A549 (cell line): ENCODE data around the gene UBA52. TPM values are rescaled to one million over a fixed set of nuclear protein-coding genes. Genes with fewer than 3 reads are reported as not detected.

Source experiments
- ATAC-seq, 2 experiments: fragments of 200-7000 bp in 1 of 2; fragments of >200 bp in 1 of 2; cut with Nextera tagmentation in 1 of 2; cut with Tn5 transposase in 1 of 2; 3 replicates each; pipeline versions ENCODE4 v1.8.0 to v1.9.1; 2018 to 2020; ENCODE audit warnings: mild to moderate bottlenecking in 1 of 2, moderate library complexity in 1 of 2
- CTCF ChIA-PET: fragments of 300-600 bp; sonication (Branson Sonifier 250); formaldehyde crosslinking; extraction: SDS; loops from one replicate; lab custom pipeline; 2021; ENCODE audit warnings: antibody characterized with exemption, inconsistent platforms; lab: Yijun Ruan, JAX
- POLR2A ChIA-PET: fragments of 350-600 bp; formaldehyde crosslinking; extraction: SDS; loops from one replicate; lab custom pipeline; 2021; ENCODE audit warnings: antibody characterized with exemption, inconsistent platforms; lab: Yijun Ruan, JAX
- DNase-seq, 2 experiments: peaks; one replicate each; pipeline versions ENCODE4 v3.0.0 to v3.0.0-alpha.2; 2011 to 2016; ENCODE audit warnings: low read depth in 1 of 2, low spot score in 1 of 2
- FAIRE-seq: peaks from 2 replicates; lab custom pipeline; 2011; peaks lifted over from hg19 to GRCh38; lab: Jason Lieb, UNC
- H3K27ac ChIP-seq, 2 experiments: fragments of >200 bp; sonication (Bioruptor Twin); formaldehyde crosslinking; 3 replicates each; pipeline ENCODE4 v1.5.1; 2016 to 2017
- H3K4me1 ChIP-seq: fragments of >200 bp; sonication (Bioruptor Twin); formaldehyde crosslinking; 3 replicates; pipeline ENCODE4 v1.6.1; 2016
- H3K4me2 ChIP-seq: fragments of >200 bp; sonication (Bioruptor Twin); formaldehyde crosslinking; 3 replicates; pipeline ENCODE4 v1.6.1; 2016
- H3K4me3 ChIP-seq: fragments of >200 bp; sonication (Bioruptor Twin); formaldehyde crosslinking; 3 replicates; pipeline ENCODE4 v1.5.1; 2016
- H3K9me3 ChIP-seq: fragments of >200 bp; sonication (Bioruptor Twin); formaldehyde crosslinking; 3 replicates; pipeline ENCODE4 v1.6.1; 2016
- BHLHE40 ChIP-seq: IDR thresholded peaks from 2 replicates; pipeline ENCODE4 v1.6.1; 2012; ENCODE audit warnings: low read depth, low read length, inconsistent platforms
- CHD2 ChIP-seq: fragments of 150-350 bp; IDR thresholded peaks from 2 replicates; pipeline ENCODE4 v1.6.1; 2014; ENCODE audit warnings: low read length; ENCODE audit not compliant: partially characterized antibody
- CHD4 ChIP-seq: fragments of 200-600 bp; sonication (generic); IDR thresholded peaks from 2 replicates; pipeline ENCODE4 v1.6.1; 2016; ENCODE audit warnings: antibody characterized with exemption, mild to moderate bottlenecking, borderline replicate concordance
- CTCF ChIP-seq: fragments of >200 bp; sonication (Bioruptor Twin); formaldehyde crosslinking; IDR thresholded peaks from 3 replicates; pipeline ENCODE4 v1.5.1; 2016
- E2F6 ChIP-seq: IDR thresholded peaks from 2 replicates; pipeline ENCODE4 v1.6.1; 2012; ENCODE audit warnings: low read depth, borderline replicate concordance
- EHF ChIP-seq: fragments of 250-450 bp; sonication (Bioruptor Pico); IDR thresholded peaks from 2 replicates; pipeline ENCODE4 v1.5.0; 2020; ENCODE audit warnings: mild to moderate bottlenecking
- EHMT2 ChIP-seq: fragments of 200-600 bp; sonication (generic); IDR thresholded peaks from 2 replicates; pipeline ENCODE4 v1.6.1; 2016; ENCODE audit warnings: antibody characterized with exemption, low read depth, mild to moderate bottlenecking, moderate library complexity
- ESRRA ChIP-seq: fragments of 150-350 bp; IDR thresholded peaks from 2 replicates; pipeline ENCODE4 v1.6.1; 2014; ENCODE audit warnings: mild to moderate bottlenecking, low read length, borderline replicate concordance
- FOSB ChIP-seq: fragments of 250-450 bp; sonication (Bioruptor Pico); IDR thresholded peaks from 2 replicates; pipeline ENCODE4 v1.5.0; 2020; ENCODE audit warnings: mild to moderate bottlenecking, moderate library complexity
- FOSL2 ChIP-seq, 2 experiments: fragments of 450-650 bp in 1 of 2; fragments of >200 bp in 1 of 2; sonication (Bioruptor Twin) in 1 of 2; formaldehyde crosslinking; IDR thresholded peaks; 2 replicates each; pipeline versions ENCODE4 v1.5.0 to v1.6.1; 2016 to 2020; ENCODE audit warnings: mild to moderate bottlenecking in 1 of 2, moderate library complexity in 1 of 2
- FOXS1 ChIP-seq: fragments of 250-450 bp; sonication (Bioruptor Pico); IDR thresholded peaks from 2 replicates; pipeline ENCODE4 v1.5.0; 2020; ENCODE audit warnings: mild to moderate bottlenecking, moderate library complexity
- GATA3 ChIP-seq: IDR thresholded peaks from 2 replicates; pipeline ENCODE4 v1.6.1; 2012; ENCODE audit warnings: borderline replicate concordance
- HOXA7 ChIP-seq: fragments of 250-450 bp; sonication (Bioruptor Pico); IDR thresholded peaks from 2 replicates; pipeline ENCODE4 v1.5.0; 2020; ENCODE audit warnings: mild to moderate bottlenecking, moderate library complexity
- JUN ChIP-seq, 2 experiments: fragments of >200 bp; sonication (Bioruptor Twin); formaldehyde crosslinking; IDR thresholded peaks; 2 replicates in 1 of 2; 3 replicates in 1 of 2; pipeline ENCODE4 v1.6.1; 2016 to 2017
- MAX ChIP-seq: IDR thresholded peaks from 2 replicates; pipeline ENCODE4 v1.6.1; 2012
- MAZ ChIP-seq: fragments of 150-350 bp; IDR thresholded peaks from 2 replicates; pipeline ENCODE4 v1.6.1; 2014; ENCODE audit warnings: antibody characterized with exemption, low read depth, low read length, borderline replicate concordance
- PHF8 ChIP-seq: fragments of 200-600 bp; sonication (generic); IDR thresholded peaks from 2 replicates; pipeline ENCODE4 v1.6.1; 2016; ENCODE audit warnings: low read depth, mild to moderate bottlenecking, antibody characterized with exemption, moderate library complexity, borderline replicate concordance
- POLR2A ChIP-seq: IDR thresholded peaks from 2 replicates; pipeline ENCODE4 v1.6.1; 2012; ENCODE audit warnings: mild to moderate bottlenecking, low read length
- POLR2AphosphoS2 ChIP-seq: conservative IDR thresholded peaks from 2 replicates; pipeline ENCODE4 v1.6.1; 2012; ENCODE audit warnings: low read length, improper control_type of control experiment, inconsistent platforms
- RAD21 ChIP-seq, 2 experiments: fragments of >200 bp in 1 of 2; sonication (Bioruptor Twin) in 1 of 2; formaldehyde crosslinking in 1 of 2; IDR thresholded peaks in 1 of 2; conservative IDR thresholded peaks in 1 of 2; 2 replicates in 1 of 2; 3 replicates in 1 of 2; pipeline ENCODE4 v1.6.1; 2012 to 2018; ENCODE audit warnings: inconsistent platforms in 1 of 2
- RCOR1 ChIP-seq: fragments of 150-350 bp; IDR thresholded peaks from 2 replicates; pipeline ENCODE4 v1.6.1; 2014; ENCODE audit warnings: antibody characterized with exemption, low read length, low read depth
- RNF2 ChIP-seq: fragments of 200-600 bp; sonication (generic); IDR thresholded peaks from 2 replicates; pipeline ENCODE4 v1.6.1; 2016; ENCODE audit warnings: low read depth, mild to moderate bottlenecking, antibody characterized with exemption, moderate library complexity, borderline replicate concordance
- SREBF2 ChIP-seq: fragments of 450-650 bp; IDR thresholded peaks from 2 replicates; pipeline ENCODE4 v1.6.1; 2014; ENCODE audit warnings: mild to moderate bottlenecking, moderate library complexity
- ZNF302 ChIP-seq: fragments of 250-450 bp; sonication (Bioruptor Pico); IDR thresholded peaks from 2 replicates; pipeline ENCODE4 v1.9.0; 2021; ENCODE audit warnings: inconsistent platforms, mild to moderate bottlenecking, moderate library complexity
- ZSCAN20 ChIP-seq: fragments of 250-450 bp; sonication (Bioruptor Pico); IDR thresholded peaks from 2 replicates; pipeline ENCODE4 v1.8.0; 2022; ENCODE audit warnings: mild to moderate bottlenecking, moderate library complexity
- WGBS: methylation state at CpG from one replicate; pipeline ENCODE4 v1.1.6; 2017; ENCODE audit errors: missing lambda C conversion rate; 5-methylcytosine and 5-hydroxymethylcytosine counted together
- polyA plus RNA-seq, 4 experiments: library from polyadenylated mRNA; depleted of rRNA in 3 of 4; stranded (reverse); fragments of >200 nt; fragmentation: RNase III in 1 of 4; extraction: RNeasy Plus Mini Kit Qiagen cat#74134 plus additional on column Dnase treatment in 1 of 4; gene quantifications; 2 replicates in 3 of 4; 3 replicates in 1 of 4; pipeline ENCODE4 v1.2.3, GENCODE V29; 2011 to 2017
- TF ChIP-seq, protein P1 (sequence below): fragments of >200 bp; sonication (Bioruptor Twin); formaldehyde crosslinking; IDR thresholded peaks from 2 replicates; pipeline ENCODE4 v1.6.1; 2016
- TF ChIP-seq, protein P2 (sequence below): fragments of 250-450 bp; sonication (Bioruptor Pico); IDR thresholded peaks from 2 replicates; pipeline ENCODE4 v1.5.0; 2020; ENCODE audit warnings: low read depth, mild to moderate bottlenecking, moderate library complexity
- TF ChIP-seq, protein P3 (sequence below): fragments of 200-600 bp; sonication (generic); IDR thresholded peaks from 2 replicates; pipeline ENCODE4 v1.6.1; 2016; ENCODE audit warnings: antibody characterized with exemption, mild to moderate bottlenecking, moderate library complexity

Gene UBA52
- polyA plus RNA-seq, 2 of the 4 experiments (the other 2 are of a cell fraction) = 888 to 942 TPM

DNA sequence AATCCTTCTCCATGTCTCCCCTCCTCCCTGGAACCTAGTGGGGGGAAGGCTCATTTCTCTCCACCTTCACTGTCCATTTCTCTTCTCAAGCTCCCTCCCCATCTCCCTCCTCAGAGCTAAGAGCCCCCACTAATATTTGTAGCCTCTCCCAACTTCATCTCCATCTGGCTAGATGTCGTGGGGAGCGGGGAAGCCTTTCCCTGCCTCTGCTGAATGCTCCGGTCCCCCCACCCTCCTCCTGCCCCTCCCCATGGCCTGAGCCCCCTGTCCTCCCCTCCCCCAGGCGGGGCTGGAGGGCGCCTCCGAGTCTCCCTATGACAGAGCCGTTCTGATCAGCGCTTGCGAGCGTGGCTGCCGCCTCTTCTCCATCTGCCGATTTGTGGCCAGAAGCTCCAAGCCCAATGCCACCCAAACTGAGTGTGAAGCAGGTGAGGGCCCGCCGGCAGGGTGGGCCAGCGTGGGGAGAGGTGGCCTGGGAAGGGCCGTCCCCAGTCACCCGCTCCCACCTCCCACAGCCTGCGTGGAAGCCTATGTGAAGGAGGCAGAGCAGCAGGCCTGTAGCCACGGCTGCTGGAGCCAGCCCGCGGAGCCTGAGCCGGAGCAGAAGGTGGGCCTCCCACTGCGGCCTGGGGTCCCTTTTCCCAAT, 42.1 kb downstream of the UBA52 start (continued):
- TF ChIP-seq CHD4 = no peak
- TF ChIP-seq EHF (CRISPR knock-in tag) = no peak
- TF ChIP-seq HOXA7 (CRISPR knock-in tag) = no peak
- no peak for TF ChIP-seq EHMT2
- no peak for TF ChIP-seq POLR2A
- TF ChIP-seq, all 56 proteins: peak for 0

- Histone ChIP-seq H3K27ac (no peak overlapping the region), H3K4me2 (no peak overlapping the region), H3K4me3 (no peak overlapping the region), H3K4me1 (peaks cover 11% of the 10 kb centered on the region; the same call in 2 of the 3 replicates), H3K9me3 (no peaks in the 10 kb centered on the region)
- DNase-seq = no peak
- no peak for ATAC-seq
- POLR2A ChIA-PET = no interaction called here
- CTCF ChIA-PET = interaction anchor here (0.6 to 1.0 kb wide), 2 partner anchors 25 to 86 kb away, joined by 3 read pairs; no protein-coding TSS in a partner anchor
- WGBS = 60% methylated on average over 3 of the region's 3 CpGs
- TF ChIP-seq, protein P1, sequence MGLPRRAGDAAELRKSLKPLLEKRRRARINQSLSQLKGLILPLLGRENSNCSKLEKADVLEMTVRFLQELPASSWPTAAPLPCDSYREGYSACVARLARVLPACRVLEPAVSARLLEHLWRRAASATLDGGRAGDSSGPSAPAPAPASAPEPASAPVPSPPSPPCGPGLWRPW = no peak
- TF ChIP-seq CHD2 = no peak
- TF ChIP-seq MAX = no peak
- TF ChIP-seq CHD4 = no peak
- no peak for TF ChIP-seq FOSL2 (IDR thresholded peaks at IDR 0.05)
- TF ChIP-seq FOSL2 (CRISPR knock-in tag; IDR thresholded peaks at IDR 0.05) = no peak
- no peak for TF ChIP-seq RNF2
- TF ChIP-seq HOXA7 (CRISPR knock-in tag) = no peak
- TF ChIP-seq POLR2AphosphoS2 = no peak
- TF ChIP-seq ZNF302 = no peak
- no peak for TF ChIP-seq BHLHE40
- no peak for TF ChIP-seq E2F6
- no peak for TF ChIP-seq PHF8
- no peak for TF ChIP-seq FOXS1 (CRISPR knock-in tag)
- no peak for TF ChIP-seq JUN (IDR thresholded peaks at IDR 0.05)
- TF ChIP-seq GATA3 = no peak
- TF ChIP-seq RAD21 (conservative IDR thresholded peaks at IDR 0.05 in 1 of 2, IDR thresholded peaks at IDR 0.05 in 1 of 2) = no peak
- no peak for TF ChIP-seq ESRRA
- no peak for TF ChIP-seq SREBF2
- no peak for TF ChIP-seq CTCF
- no peak for TF ChIP-seq ZSCAN20 (CRISPR knock-in tag)
- TF ChIP-seq, all 56 proteins: peak for 0
- FAIRE-seq = no peak
Observed at GRCh38 chr19:18616023-18616422, 44.4 kb downstream of the UBA52 start.

- POLR2A ChIA-PET = no interaction called here
- Histone ChIP-seq H3K9me3 (no peaks in the 10 kb centered on the region), H3K27ac (no peak overlapping the region), H3K4me3 (no peak overlapping the region), H3K4me2 (no peak overlapping the region), H3K4me1 (0 out of 3 replicates have a peak, but pooled peaks cover 3% of the 10 kb centered on the region)
- no peak for DNase-seq
- CTCF ChIA-PET = no interaction called here
- ATAC-seq = no peak
- FAIRE-seq = no peak
- no peak for TF ChIP-seq MAZ
- no peak for TF ChIP-seq RAD21 (conservative IDR thresholded peaks at IDR 0.05 in 1 of 2, IDR thresholded peaks at IDR 0.05 in 1 of 2)
- no peak for TF ChIP-seq RCOR1
- no peak for TF ChIP-seq FOSB (CRISPR knock-in tag)
- TF ChIP-seq, protein P2, sequence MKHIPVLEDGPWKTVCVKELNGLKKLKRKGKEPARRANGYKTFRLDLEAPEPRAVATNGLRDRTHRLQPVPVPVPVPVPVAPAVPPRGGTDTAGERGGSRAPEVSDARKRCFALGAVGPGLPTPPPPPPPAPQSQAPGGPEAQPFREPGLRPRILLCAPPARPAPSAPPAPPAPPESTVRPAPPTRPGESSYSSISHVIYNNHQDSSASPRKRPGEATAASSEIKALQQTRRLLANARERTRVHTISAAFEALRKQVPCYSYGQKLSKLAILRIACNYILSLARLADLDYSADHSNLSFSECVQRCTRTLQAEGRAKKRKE (CRISPR knock-in tag) = no peak
- TF ChIP-seq, protein P3, sequence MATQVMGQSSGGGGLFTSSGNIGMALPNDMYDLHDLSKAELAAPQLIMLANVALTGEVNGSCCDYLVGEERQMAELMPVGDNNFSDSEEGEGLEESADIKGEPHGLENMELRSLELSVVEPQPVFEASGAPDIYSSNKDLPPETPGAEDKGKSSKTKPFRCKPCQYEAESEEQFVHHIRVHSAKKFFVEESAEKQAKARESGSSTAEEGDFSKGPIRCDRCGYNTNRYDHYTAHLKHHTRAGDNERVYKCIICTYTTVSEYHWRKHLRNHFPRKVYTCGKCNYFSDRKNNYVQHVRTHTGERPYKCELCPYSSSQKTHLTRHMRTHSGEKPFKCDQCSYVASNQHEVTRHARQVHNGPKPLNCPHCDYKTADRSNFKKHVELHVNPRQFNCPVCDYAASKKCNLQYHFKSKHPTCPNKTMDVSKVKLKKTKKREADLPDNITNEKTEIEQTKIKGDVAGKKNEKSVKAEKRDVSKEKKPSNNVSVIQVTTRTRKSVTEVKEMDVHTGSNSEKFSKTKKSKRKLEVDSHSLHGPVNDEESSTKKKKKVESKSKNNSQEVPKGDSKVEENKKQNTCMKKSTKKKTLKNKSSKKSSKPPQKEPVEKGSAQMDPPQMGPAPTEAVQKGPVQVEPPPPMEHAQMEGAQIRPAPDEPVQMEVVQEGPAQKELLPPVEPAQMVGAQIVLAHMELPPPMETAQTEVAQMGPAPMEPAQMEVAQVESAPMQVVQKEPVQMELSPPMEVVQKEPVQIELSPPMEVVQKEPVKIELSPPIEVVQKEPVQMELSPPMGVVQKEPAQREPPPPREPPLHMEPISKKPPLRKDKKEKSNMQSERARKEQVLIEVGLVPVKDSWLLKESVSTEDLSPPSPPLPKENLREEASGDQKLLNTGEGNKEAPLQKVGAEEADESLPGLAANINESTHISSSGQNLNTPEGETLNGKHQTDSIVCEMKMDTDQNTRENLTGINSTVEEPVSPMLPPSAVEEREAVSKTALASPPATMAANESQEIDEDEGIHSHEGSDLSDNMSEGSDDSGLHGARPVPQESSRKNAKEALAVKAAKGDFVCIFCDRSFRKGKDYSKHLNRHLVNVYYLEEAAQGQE = no peak
- no peak for TF ChIP-seq MAX
- no peak for TF ChIP-seq HOXA7 (CRISPR knock-in tag)
- TF ChIP-seq SREBF2 = no peak
- TF ChIP-seq RNF2 = no peak
Observed at GRCh38 chr19:18617562-18617961, 45.9 kb downstream of the UBA52 start.
